Endothelial cell of umbilical vein (primary cell): ENCODE results near the gene ABCA7. TPM values are rescaled to one million over a fixed set of nuclear protein-coding genes. Genes with fewer than 3 reads are reported as not detected.

Experiments
- BruUV-seq: library from RNA; stranded (reverse); fragments of 400-500 nt; replicated peaks from 2 replicates; lab custom pipeline; 2021; lab: Mats Ljungman, UMichigan
- CTCF ChIA-PET: fragments of 300-600, 350-600 bp; sonication (Branson Sonifier 250); formaldehyde crosslinking; loops from one replicate; lab custom pipeline; 2021; ENCODE audit warnings: antibody characterized with exemption, inconsistent platforms; lab: Charles Lee
- POLR2A ChIA-PET: fragments of 300-600, 350-600 bp; sonication (Branson Sonifier 250); formaldehyde crosslinking; loops from one replicate; lab custom pipeline; 2021; ENCODE audit warnings: antibody characterized with exemption, inconsistent platforms; lab: Charles Lee
- DNase-seq: peaks from one replicate; pipeline ENCODE4 v3.0.0-alpha.2; 2011; ENCODE audit warnings: low read depth, low spot score
- FAIRE-seq: peaks from 2 replicates; lab custom pipeline; 2011; peaks lifted over from hg19 to GRCh38; lab: Jason Lieb, UNC
- H2AFZ ChIP-seq: 2 replicates; pipeline ENCODE4 v1.6.0; 2012; ENCODE audit warnings: low read depth, low read length, control low read depth, inconsistent platforms
- H3K27ac ChIP-seq: 2 replicates; pipeline ENCODE4 v1.5.1; 2011; ENCODE audit warnings: low read depth, mild to moderate bottlenecking, control low read depth, low read length, moderate library complexity; ENCODE audit not compliant: insufficient read depth
- H3K27me3 ChIP-seq, 2 experiments: 2 replicates each; pipeline versions ENCODE4 v1.6.0 to v1.6.1; 2011; ENCODE audit warnings: low read length in 2 of 2, mixed read lengths in 1 of 2; ENCODE audit not compliant: control insufficient read depth in 2 of 2, insufficient read depth in 2 of 2
- H3K36me3 ChIP-seq, 2 experiments: 2 replicates in 1 of 2; 3 replicates in 1 of 2; pipeline ENCODE4 v1.5.1; 2011; ENCODE audit warnings: low read length in 2 of 2, mild to moderate bottlenecking in 1 of 2, moderate library complexity in 1 of 2; ENCODE audit not compliant: control insufficient read depth in 2 of 2, insufficient read depth in 2 of 2; ENCODE audit errors: extremely low read depth in 1 of 2
- H3K4me1 ChIP-seq: 3 replicates; pipeline ENCODE4 v1.5.1; 2011; ENCODE audit warnings: mild to moderate bottlenecking, low read length; ENCODE audit not compliant: control insufficient read depth, insufficient read depth; ENCODE audit errors: extremely low read depth
- H3K4me2 ChIP-seq: 2 replicates; pipeline ENCODE4 v1.6.1; 2011; ENCODE audit warnings: low read length, control low read depth, mixed read lengths; ENCODE audit not compliant: insufficient read depth
- H3K4me3 ChIP-seq, 3 experiments: fragments of 200-600 bp in 1 of 3; sonication (generic), shearing (Covaris generic) in 1 of 3; replicated peaks in 1 of 3; 2 replicates each; pipeline ENCODE4 v1.5.1; 2011 to 2016; ENCODE audit warnings: control low read depth in 3 of 3, low read length in 3 of 3, mild to moderate bottlenecking in 2 of 3, inconsistent platforms in 1 of 3, low read depth in 1 of 3, moderate library complexity in 1 of 3; ENCODE audit not compliant: insufficient read depth in 1 of 3
- H3K79me2 ChIP-seq: 2 replicates; pipeline ENCODE4 v1.6.0; 2012; ENCODE audit warnings: low read length, inconsistent platforms; ENCODE audit not compliant: control insufficient read depth, insufficient read depth
- H3K9ac ChIP-seq: replicated peaks from 2 replicates; pipeline ENCODE3; 2011; ENCODE audit warnings: low read length, control low read depth; ENCODE audit not compliant: insufficient read depth; ENCODE audit errors: extremely low read depth
- H3K9me1 ChIP-seq: replicated peaks from 3 replicates; pipeline ENCODE4 v1.6.0; 2011; ENCODE audit warnings: mild to moderate bottlenecking, low read length; ENCODE audit not compliant: control insufficient read depth, insufficient read depth; ENCODE audit errors: extremely low read depth
- H3K9me3 ChIP-seq: replicated peaks from 2 replicates; pipeline ENCODE4 v1.5.1; 2012; ENCODE audit warnings: low read length, inconsistent platforms; ENCODE audit not compliant: control insufficient read depth, insufficient read depth
- H4K20me1 ChIP-seq: replicated peaks from 2 replicates; pipeline ENCODE3; 2011; ENCODE audit warnings: mild to moderate bottlenecking, low read length; ENCODE audit not compliant: control insufficient read depth, insufficient read depth; ENCODE audit errors: extremely low read depth
- FOS ChIP-seq: IDR thresholded peaks from 2 replicates; pipeline ENCODE4 v1.6.1; 2011; ENCODE audit warnings: mild to moderate bottlenecking, low read length, moderate library complexity, borderline replicate concordance; ENCODE audit not compliant: insufficient read depth
- MAX ChIP-seq: IDR thresholded peaks from 2 replicates; pipeline ENCODE4 v1.6.1; 2011; ENCODE audit not compliant: insufficient read depth, insufficient read length
- MYC ChIP-seq: IDR thresholded peaks from one replicate; pipeline ENCODE4 v1.6.1; 2011; ENCODE audit warnings: mild to moderate bottlenecking, low read depth, low read length
- POLR2AphosphoS5 ChIP-seq: IDR thresholded peaks from 2 replicates; pipeline ENCODE4 v1.6.1; 2012; ENCODE audit warnings: low read depth, mild to moderate bottlenecking, control low read depth, low read length, moderate library complexity; ENCODE audit not compliant: insufficient read depth
- dilution Hi-C: fragments of 300-500 bp; cut with MboI; formaldehyde crosslinking; loops from one replicate; pipeline ENCODE4 v1.15.0; 2019; ENCODE audit warnings: low sequenced_read_pairs; ENCODE audit not compliant: extremely low pct_ligation_motif_present
- intact Hi-C: fragments of 100-400 bp; cut with micrococcal nuclease; formaldehyde crosslinking; loops from one replicate; pipeline ENCODE4 v1.10.0; 2022
- polyA plus RNA-seq, 4 experiments: library from polyadenylated mRNA; depleted of rRNA in 3 of 4; stranded (reverse) in 3 of 4; unstranded in 1 of 4; fragments of >200 nt; gene quantifications; 2 replicates each; pipeline versions ENCODE4 v1.2.1 to v1.2.3, GENCODE V29; 2011 to 2012; ENCODE audit warnings: missing spikeins in 1 of 4
- total RNA-seq: library from RNA; stranded (reverse); gene quantifications from 2 replicates; pipeline ENCODE4 v1.2.3, GENCODE V29; 2021
- TF ChIP-seq, protein P1 (sequence below), 2 donors: IDR thresholded peaks; 1 replicate in 1 of 2; 2 replicates in 1 of 2; pipeline ENCODE4 v1.5.1; 2011; ENCODE audit warnings: low read length in 2 of 2, mild to moderate bottlenecking in 2 of 2, moderate library complexity in 2 of 2, control low read depth in 1 of 2, inconsistent platforms in 1 of 2, low read depth in 1 of 2; ENCODE audit not compliant: insufficient read depth in 1 of 2; ENCODE audit errors: extremely low read depth in 1 of 2

ABCA7 gene
- total and polyA plus RNA-seq, 2 donors (not counting 3 experiments of a cell fraction or from before 2014, with no cell fraction given) = 5.7 to 9.8 TPM

GRCh38 chr19:1072371-1073015 is 32.6 kb downstream of the ABCA7 start:
- H3K9ac ChIP-seq = no peak overlapping the region
- no peaks in the 10 kb centered on the region for H3K36me3 ChIP-seq
- H3K79me2 ChIP-seq = no peaks in the 10 kb centered on the region
- dilution Hi-C loops (no loop called here), intact Hi-C loops (no loop called here)
- ChIA-PET CTCF (no interaction called here), POLR2A (interaction anchor here (0.6 to 1.1 kb wide), 2 partner anchors 29 to 53 kb away, joined by 3 to 6 read pairs; no protein-coding TSS in a partner anchor)
- no peak for DNase-seq
- H3K27me3 ChIP-seq = no peaks in the 10 kb centered on the region
- no peaks in the 10 kb centered on the region for H3K9me3 ChIP-seq
- no peak overlapping the region for H2AFZ ChIP-seq
- TF ChIP-seq POLR2AphosphoS5 = no peak
- H3K27ac ChIP-seq = no peak overlapping the region
- FAIRE-seq = no peak
- peaks cover 17% of the 10 kb centered on the region for H3K4me1 ChIP-seq
- no peak overlapping the region for H3K4me2 ChIP-seq
- no TSS peak for BruUV-seq
- no peaks in the 10 kb centered on the region for H4K20me1 ChIP-seq
- H3K4me3 ChIP-seq = no peak overlapping the region
- H3K9me1 ChIP-seq = no peaks in the 10 kb centered on the region

GRCh38 chr19:1073063-1073955 is 33.4 kb downstream of the ABCA7 start:
- FAIRE-seq (no peak), DNase-seq (no peak)
- Histone ChIP-seq H3K9ac (no peak overlapping the region), H3K36me3 (no peaks in the 10 kb centered on the region), H4K20me1 (no peaks in the 10 kb centered on the region), H2AFZ (no peak overlapping the region), H3K4me3 (no peak overlapping the region), H3K27me3 (no peaks in the 10 kb centered on the region), H3K79me2 (no peaks in the 10 kb centered on the region), H3K27ac (no peak overlapping the region), H3K4me2 (no peak overlapping the region), H3K4me1 (peaks cover 13% of the 10 kb centered on the region), H3K9me1 (no peaks in the 10 kb centered on the region), H3K9me3 (no peaks in the 10 kb centered on the region)
- intact Hi-C loops (no loop called here), dilution Hi-C loops (no loop called here)
- ChIA-PET POLR2A (interaction anchor here (1.1 kb wide), 1 partner anchor 28 kb away, joined by 3 read pairs; no protein-coding TSS in a partner anchor), CTCF (no interaction called here)
- no peak for TF ChIP-seq MYC
- TF ChIP-seq, protein P1, sequence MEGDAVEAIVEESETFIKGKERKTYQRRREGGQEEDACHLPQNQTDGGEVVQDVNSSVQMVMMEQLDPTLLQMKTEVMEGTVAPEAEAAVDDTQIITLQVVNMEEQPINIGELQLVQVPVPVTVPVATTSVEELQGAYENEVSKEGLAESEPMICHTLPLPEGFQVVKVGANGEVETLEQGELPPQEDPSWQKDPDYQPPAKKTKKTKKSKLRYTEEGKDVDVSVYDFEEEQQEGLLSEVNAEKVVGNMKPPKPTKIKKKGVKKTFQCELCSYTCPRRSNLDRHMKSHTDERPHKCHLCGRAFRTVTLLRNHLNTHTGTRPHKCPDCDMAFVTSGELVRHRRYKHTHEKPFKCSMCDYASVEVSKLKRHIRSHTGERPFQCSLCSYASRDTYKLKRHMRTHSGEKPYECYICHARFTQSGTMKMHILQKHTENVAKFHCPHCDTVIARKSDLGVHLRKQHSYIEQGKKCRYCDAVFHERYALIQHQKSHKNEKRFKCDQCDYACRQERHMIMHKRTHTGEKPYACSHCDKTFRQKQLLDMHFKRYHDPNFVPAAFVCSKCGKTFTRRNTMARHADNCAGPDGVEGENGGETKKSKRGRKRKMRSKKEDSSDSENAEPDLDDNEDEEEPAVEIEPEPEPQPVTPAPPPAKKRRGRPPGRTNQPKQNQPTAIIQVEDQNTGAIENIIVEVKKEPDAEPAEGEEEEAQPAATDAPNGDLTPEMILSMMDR (IDR thresholded peaks at IDR 0.05; ENCODE audit: extremely low read depth in 1 of 2, insufficient read depth in 1 of 2, low read depth in 1 of 2, low read length in 2 of 2) = no peak
- TF ChIP-seq MAX = no peak
- no peak for TF ChIP-seq FOS
- no TSS peak for BruUV-seq
